ENCODE measurements around the gene CAP2. TPM values are rescaled to one million over a fixed set of nuclear protein-coding genes. Genes with fewer than 3 reads are reported as not detected.

CAP2 gene
- polyA plus RNA-seq = 157 and 233 TPM in 2 replicates

DNA sequence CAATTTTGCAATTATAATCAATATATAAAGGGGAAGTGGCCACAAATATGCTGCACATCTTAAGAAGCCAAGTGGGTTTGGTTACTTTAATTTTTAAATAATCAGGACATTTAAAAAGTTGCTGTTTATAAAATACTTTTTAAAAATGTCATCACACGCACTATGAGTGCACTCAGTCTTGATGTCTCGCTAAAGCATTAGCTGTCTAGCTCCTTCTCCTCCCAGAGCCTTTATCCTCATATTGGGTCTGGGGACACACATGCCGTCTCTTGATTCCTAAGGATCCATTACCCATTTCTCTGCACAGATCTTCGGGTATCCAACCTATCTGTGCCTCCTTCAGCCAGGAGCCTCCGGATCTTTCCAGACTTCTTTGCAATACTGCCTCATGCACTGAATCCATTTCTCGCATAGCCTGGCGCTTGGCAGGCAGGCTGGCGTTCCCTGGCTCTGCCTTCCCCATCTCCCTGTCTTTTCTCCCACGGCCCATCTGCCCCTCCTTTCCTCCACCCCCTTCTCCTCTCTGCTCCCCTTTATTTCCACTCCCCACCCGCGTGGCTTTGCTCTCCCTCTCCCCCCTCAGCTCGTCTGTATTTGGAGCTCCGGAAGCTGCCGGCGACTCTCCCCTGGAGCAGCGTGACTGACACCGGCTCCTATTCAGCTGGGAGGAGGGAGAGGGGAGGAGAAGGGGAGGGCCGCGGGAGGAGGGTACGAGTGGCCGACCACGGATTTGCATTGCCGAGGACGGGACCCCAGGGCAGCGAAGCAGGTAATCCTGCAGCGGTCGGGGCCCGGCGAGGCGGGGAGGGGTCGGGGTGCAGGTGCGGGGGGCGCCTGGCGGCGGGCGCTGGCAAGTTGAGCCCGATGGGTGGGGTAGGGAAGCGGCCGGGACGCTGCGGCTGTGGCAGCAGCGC is at the start of gene CAP2:
CAP2 (plus strand) TSS at position 618 of the 914 bp plus-strand sequence. CDS start 27,961 bp downstream, outside the sequence.

DNA sequence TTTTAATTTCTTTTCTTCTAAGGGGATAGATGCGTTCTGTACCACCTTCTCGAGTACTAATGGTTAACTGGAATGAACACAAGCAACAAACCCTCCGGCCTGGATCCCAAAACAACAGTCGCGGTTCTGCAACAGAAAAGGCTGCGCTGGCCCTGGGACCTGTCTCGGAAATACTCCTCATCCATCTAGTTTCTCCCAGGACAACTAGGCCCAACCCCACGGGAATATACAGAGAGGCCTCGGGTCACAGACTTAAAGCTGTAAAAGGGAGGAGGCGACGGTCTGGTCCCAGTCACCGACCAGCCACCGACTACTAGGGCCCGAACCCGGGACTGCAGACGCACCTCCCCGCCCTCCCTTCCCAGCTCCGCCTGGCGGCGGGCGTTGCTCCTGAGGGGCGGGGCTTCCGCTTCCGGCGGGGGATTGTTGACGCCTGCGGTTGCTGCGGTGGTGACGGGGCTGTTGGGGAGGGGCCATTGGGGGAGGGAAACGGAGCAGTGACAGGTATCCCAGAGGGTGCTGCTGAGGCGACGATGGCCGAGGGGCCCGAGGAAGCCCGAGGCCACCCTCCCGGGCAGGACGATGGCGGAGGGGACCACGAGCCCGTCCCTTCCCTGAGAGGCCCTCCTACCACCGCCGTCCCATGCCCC is 206.6 kb downstream of the CAP2 start, which contains the start of gene FAM8A1:
FAM8A1 (plus strand) TSS at position 426 of the 650 bp plus-strand sequence; CDS start at position 534, 108 bp downstream.

Other genes starting within 250 kb of the CAP2 start
- gene RBM24, start 112.2 kb upstream of the CAP2 start, polyA plus RNA-seq = 1.7 TPM in 1 of 2 replicates, not detected in the other
- gene FAM8A1, start 206.7 kb downstream of the CAP2 start, polyA plus RNA-seq = 46.1 and 52.7 TPM in 2 replicates

All from Purkinje cell (primary cell).